Measurements from ENCODE around the gene TFDP2. TPM values are rescaled to one million over a fixed set of nuclear protein-coding genes. Genes with fewer than 3 reads are reported as not detected.

The TFDP2 gene
- total and polyA plus RNA-seq, 9 of the 15 experiments (the other 6 are each of a cell fraction or from before 2014, with no cell fraction given): 95.6 to 179 (median 126) TPM

DNA sequence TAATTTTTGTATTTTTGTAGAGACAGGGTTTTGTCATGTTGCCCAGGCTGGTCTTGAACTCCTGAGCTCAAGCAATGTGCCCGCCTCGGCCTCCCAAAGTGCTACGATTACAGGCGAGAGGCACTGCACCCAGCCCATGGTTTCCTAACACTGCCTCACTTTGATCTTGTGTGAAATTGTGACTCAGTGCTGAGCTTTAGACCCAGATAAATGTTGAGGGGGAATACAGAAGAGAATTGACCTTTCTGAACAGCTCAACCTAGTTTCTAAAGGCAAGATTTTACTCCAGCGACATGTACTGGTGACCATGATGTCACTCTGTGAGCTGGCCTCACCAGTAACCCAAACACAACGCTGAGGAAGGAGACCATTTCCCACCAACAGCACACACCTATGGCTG lies 199.4 kb downstream of the TFDP2 start (continued):
- TF ChIP-seq, protein P1, sequence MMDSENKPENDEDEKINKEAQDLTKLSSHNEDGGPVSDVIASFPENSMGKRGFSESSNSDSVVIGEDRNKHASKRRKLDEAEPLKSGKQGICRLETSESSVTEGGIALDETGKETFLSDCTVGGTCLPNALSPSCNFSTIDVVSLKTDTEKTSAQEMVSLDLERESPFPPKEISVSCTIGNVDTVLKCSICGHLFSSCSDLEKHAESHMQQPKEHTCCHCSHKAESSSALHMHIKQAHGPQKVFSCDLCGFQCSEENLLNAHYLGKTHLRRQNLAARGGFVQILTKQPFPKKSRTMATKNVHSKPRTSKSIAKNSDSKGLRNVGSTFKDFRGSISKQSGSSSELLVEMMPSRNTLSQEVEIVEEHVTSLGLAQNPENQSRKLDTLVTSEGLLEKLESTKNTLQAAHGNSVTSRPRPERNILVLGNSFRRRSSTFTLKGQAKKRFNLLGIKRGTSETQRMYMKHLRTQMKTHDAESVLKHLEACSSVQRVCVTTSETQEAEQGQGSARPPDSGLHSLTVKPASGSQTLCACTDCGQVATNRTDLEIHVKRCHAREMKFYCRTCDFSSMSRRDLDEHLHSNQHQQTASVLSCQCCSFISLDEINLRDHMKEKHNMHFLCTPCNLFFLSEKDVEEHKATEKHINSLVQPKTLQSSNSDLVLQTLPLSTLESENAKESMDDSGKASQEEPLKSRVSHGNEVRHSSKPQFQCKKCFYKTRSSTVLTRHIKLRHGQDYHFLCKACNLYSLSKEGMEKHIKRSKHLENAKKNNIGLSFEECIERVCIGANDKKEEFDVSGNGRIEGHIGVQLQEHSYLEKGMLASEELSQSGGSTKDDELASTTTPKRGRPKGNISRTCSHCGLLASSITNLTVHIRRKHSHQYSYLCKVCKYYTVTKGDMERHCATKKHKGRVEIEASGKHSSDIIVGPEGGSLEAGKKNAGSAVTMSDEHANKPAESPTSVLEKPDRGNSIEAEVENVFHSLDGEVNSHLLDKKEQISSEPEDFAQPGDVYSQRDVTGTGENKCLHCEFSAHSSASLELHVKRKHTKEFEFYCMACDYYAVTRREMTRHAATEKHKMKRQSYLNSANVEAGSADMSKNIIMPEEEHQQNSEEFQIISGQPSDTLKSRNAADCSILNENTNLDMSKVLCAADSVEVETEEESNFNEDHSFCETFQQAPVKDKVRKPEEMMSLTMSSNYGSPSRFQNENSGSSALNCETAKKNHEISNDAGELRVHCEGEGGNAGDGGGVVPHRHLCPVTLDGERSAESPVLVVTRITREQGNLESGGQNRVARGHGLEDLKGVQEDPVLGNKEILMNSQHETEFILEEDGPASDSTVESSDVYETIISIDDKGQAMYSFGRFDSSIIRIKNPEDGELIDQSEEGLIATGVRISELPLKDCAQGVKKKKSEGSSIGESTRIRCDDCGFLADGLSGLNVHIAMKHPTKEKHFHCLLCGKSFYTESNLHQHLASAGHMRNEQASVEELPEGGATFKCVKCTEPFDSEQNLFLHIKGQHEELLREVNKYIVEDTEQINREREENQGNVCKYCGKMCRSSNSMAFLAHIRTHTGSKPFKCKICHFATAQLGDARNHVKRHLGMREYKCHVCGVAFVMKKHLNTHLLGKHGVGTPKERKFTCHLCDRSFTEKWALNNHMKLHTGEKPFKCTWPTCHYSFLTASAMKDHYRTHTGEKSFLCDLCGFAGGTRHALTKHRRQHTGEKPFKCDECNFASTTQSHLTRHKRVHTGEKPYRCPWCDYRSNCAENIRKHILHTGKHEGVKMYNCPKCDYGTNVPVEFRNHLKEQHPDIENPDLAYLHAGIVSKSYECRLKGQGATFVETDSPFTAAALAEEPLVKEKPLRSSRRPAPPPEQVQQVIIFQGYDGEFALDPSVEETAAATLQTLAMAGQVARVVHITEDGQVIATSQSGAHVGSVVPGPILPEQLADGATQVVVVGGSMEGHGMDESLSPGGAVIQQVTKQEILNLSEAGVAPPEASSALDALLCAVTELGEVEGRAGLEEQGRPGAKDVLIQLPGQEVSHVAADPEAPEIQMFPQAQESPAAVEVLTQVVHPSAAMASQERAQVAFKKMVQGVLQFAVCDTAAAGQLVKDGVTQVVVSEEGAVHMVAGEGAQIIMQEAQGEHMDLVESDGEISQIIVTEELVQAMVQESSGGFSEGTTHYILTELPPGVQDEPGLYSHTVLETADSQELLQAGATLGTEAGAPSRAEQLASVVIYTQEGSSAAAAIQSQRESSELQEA (IDR thresholded peaks at IDR 0.05; ENCODE audit: low read depth): no peak
- TF ChIP-seq HNRNPUL1 (IDR thresholded peaks at IDR 0.05; ENCODE audit: low read length): no peak
- no peak for TF ChIP-seq CBX8 (IDR thresholded peaks at IDR 0.05; ENCODE audit: borderline replicate concordance, extremely low read depth, low read depth, low read length, poor library complexity, severe bottlenecking)
- TF ChIP-seq, protein P2, sequence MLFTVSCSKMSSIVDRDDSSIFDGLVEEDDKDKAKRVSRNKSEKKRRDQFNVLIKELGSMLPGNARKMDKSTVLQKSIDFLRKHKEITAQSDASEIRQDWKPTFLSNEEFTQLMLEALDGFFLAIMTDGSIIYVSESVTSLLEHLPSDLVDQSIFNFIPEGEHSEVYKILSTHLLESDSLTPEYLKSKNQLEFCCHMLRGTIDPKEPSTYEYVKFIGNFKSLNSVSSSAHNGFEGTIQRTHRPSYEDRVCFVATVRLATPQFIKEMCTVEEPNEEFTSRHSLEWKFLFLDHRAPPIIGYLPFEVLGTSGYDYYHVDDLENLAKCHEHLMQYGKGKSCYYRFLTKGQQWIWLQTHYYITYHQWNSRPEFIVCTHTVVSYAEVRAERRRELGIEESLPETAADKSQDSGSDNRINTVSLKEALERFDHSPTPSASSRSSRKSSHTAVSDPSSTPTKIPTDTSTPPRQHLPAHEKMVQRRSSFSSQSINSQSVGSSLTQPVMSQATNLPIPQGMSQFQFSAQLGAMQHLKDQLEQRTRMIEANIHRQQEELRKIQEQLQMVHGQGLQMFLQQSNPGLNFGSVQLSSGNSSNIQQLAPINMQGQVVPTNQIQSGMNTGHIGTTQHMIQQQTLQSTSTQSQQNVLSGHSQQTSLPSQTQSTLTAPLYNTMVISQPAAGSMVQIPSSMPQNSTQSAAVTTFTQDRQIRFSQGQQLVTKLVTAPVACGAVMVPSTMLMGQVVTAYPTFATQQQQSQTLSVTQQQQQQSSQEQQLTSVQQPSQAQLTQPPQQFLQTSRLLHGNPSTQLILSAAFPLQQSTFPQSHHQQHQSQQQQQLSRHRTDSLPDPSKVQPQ (CRISPR knock-in tag; IDR thresholded peaks at IDR 0.05; ENCODE audit: borderline replicate concordance): no peak
- TF ChIP-seq, protein P3, sequence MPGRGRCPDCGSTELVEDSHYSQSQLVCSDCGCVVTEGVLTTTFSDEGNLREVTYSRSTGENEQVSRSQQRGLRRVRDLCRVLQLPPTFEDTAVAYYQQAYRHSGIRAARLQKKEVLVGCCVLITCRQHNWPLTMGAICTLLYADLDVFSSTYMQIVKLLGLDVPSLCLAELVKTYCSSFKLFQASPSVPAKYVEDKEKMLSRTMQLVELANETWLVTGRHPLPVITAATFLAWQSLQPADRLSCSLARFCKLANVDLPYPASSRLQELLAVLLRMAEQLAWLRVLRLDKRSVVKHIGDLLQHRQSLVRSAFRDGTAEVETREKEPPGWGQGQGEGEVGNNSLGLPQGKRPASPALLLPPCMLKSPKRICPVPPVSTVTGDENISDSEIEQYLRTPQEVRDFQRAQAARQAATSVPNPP (IDR thresholded peaks at IDR 0.05; ENCODE audit: borderline replicate concordance, insufficient read depth, insufficient read length): no peak

All from K562 (cell line).